ENCODE measurements around the gene ZIC5. TPM values are rescaled to one million over a fixed set of nuclear protein-coding genes. Genes with fewer than 3 reads are reported as not detected.

Gene ZIC5
- total and polyA plus RNA-seq, 9 of the 15 experiments (the other 6 are each of a cell fraction or from before 2014, with no cell fraction given): 0.57 to 2.0 (median 1.1) TPM

DNA sequence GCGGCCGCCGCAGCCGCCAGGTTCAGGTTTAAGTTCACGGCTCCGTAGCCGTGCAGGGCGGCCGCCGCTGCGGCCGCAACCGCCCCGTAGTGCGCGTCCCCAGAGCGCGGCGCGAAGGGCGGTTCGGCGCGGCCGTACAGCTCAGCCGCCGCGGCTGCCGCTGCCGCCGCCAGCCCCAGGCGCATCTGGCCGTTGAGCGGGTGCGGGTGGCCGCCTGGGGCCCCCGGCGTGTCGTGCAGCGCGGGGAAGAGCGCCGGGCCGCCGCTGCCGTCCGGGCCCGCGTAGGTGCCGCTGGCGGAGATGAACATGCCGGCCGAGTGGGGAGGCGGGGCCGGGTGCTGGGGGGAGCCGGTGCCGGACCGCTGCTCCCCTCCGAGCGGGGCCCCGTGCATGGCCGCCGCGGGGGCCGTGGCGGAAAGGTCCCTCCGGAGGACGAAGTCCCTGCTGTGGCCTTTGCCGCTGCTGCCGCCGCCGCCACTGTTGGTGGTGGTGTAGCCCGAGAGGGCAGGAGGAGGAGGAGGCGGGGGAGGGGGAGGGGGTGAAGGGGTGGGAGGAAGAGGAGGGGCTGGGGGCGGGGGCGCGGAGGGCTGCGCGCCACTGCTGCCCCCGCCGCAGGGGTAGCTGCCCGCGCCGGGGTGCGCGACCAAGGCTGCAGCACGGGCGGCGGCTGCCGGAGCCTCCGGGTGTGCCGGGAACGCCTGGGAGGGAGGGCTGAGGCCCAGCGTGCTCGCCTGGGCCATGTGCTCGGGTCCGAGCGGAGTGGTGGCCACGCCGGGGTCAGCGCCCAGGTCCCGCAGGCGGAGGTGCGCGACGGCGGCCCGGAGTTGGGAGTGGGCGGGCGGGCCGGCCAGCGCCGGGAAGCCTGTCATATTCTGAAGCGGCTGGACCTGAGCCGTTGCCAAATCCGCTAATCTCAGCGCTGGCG lies 654 bp downstream of the ZIC5 start (continued):
- TF ChIP-seq, protein P1, sequence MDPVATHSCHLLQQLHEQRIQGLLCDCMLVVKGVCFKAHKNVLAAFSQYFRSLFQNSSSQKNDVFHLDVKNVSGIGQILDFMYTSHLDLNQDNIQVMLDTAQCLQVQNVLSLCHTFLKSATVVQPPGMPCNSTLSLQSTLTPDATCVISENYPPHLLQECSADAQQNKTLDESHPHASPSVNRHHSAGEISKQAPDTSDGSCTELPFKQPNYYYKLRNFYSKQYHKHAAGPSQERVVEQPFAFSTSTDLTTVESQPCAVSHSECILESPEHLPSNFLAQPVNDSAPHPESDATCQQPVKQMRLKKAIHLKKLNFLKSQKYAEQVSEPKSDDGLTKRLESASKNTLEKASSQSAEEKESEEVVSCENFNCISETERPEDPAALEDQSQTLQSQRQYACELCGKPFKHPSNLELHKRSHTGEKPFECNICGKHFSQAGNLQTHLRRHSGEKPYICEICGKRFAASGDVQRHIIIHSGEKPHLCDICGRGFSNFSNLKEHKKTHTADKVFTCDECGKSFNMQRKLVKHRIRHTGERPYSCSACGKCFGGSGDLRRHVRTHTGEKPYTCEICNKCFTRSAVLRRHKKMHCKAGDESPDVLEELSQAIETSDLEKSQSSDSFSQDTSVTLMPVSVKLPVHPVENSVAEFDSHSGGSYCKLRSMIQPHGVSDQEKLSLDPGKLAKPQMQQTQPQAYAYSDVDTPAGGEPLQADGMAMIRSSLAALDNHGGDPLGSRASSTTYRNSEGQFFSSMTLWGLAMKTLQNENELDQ (CRISPR knock-in tag; IDR thresholded peaks at IDR 0.05; ENCODE audit: borderline replicate concordance): no peak
- TF ChIP-seq REST (IDR thresholded peaks at IDR 0.05; ENCODE audit: borderline replicate concordance) (no peak), REST (CRISPR knock-in tag; IDR thresholded peaks at IDR 0.05; ENCODE audit: low read depth) (no peak), KDM4B (IDR thresholded peaks at IDR 0.05; ENCODE audit: borderline replicate concordance in 2 of 2, low read depth in 1 of 2) (no peak), ATF4 (CRISPR knock-in tag; IDR thresholded peaks at IDR 0.05) (no peak)

Measured in K562 (cell line).